ENCODE measurements around the gene FMO3.

GRCh38 chr1:171122893-171123292 is 32.2 kb downstream of the FMO3 start:
- TF ChIP-seq CTCF (IDR thresholded peaks at IDR 0.05), result no peak
- TF ChIP-seq POLR2A (IDR thresholded peaks at IDR 0.05), result no peak

Data from body of pancreas (tissue), 4 donors.